GM18499 (cell line): ENCODE measurements around the gene TBX18.

Source experiments
- ATAC-seq: cut with Tn5 transposase; IDR thresholded peaks from one replicate; pipeline ENCODE4 v1.9.1; 2021; ENCODE audit warnings: moderate number of reproducible peaks; ENCODE audit not compliant: insufficient read depth, unreplicated experiment

Gene TBX18

GRCh38 chr6:84764332-84765049, at the start of gene TBX18:
TBX18 (minus strand) TSS chr6:84764598; CDS start chr6:84764181, 417 bp downstream.
- ATAC-seq, result no peak

GRCh38 chr6:84811351-84811750, 47.0 kb upstream of the TBX18 start:
- no peak for ATAC-seq

- no peak for ATAC-seq
Observed at GRCh38 chr6:84809455-84809854, 45.1 kb upstream of the TBX18 start.

- ATAC-seq, result no peak
Observed at GRCh38 chr6:84808491-84809061, 44.2 kb upstream of the TBX18 start.

- no peak for ATAC-seq
Observed at GRCh38 chr6:84805145-84805544, 40.7 kb upstream of the TBX18 start.

- no peak for ATAC-seq
Observed at GRCh38 chr6:84804720-84805119, 40.3 kb upstream of the TBX18 start.

GRCh38 chr6:84801250-84801649, 36.9 kb upstream of the TBX18 start:
- ATAC-seq, result no peak

GRCh38 chr6:84798257-84798656, 33.9 kb upstream of the TBX18 start:
- no peak for ATAC-seq

- ATAC-seq, result no peak
Observed at GRCh38 chr6:84796343-84796742, 31.9 kb upstream of the TBX18 start.

- ATAC-seq, result no peak
Observed at GRCh38 chr6:84791927-84792326, 27.5 kb upstream of the TBX18 start.

GRCh38 chr6:84791233-84791632, 26.8 kb upstream of the TBX18 start:
- ATAC-seq, result no peak

GRCh38 chr6:84789170-84789569, 24.8 kb upstream of the TBX18 start:
- no peak for ATAC-seq

GRCh38 chr6:84788689-84789088, 24.3 kb upstream of the TBX18 start:
- ATAC-seq, result no peak

- no peak for ATAC-seq
Observed at GRCh38 chr6:84785671-84786070, 21.3 kb upstream of the TBX18 start.

GRCh38 chr6:84779917-84780316, 15.5 kb upstream of the TBX18 start:
- no peak for ATAC-seq

- no peak for ATAC-seq
Observed at GRCh38 chr6:84779380-84779779, 15.0 kb upstream of the TBX18 start.

GRCh38 chr6:84777888-84778287, 13.5 kb upstream of the TBX18 start:
- no peak for ATAC-seq

GRCh38 chr6:84776392-84776791, 12.0 kb upstream of the TBX18 start:
- ATAC-seq, result no peak

GRCh38 chr6:84775751-84776150, 11.4 kb upstream of the TBX18 start:
- ATAC-seq, result no peak

GRCh38 chr6:84774985-84775284, 10.5 kb upstream of the TBX18 start:
- no peak for ATAC-seq

GRCh38 chr6:84774157-84774984, 10.0 kb upstream of the TBX18 start:
- ATAC-seq, result no peak
